HG03159 (cell line): Measurements from ENCODE around the gene TEX14.

ENCODE experiments used
- ATAC-seq: cut with Tn5 transposase; IDR thresholded peaks from one replicate; pipeline ENCODE4 v1.9.1; 2021; ENCODE audit warnings: mild to moderate bottlenecking, moderate library complexity; ENCODE audit not compliant: unreplicated experiment

The TEX14 gene

GRCh38 chr17:58691701-58692238, at the start of gene TEX14:
TSS of gene TEX14 (minus strand) at chr17:58692045. CDS start at chr17:58652001, 40,044 bp downstream.
- ATAC-seq, result no peak

- ATAC-seq, result no peak
These were observed 49.3 kb upstream of the TEX14 start for GRCh38 chr17:58741121-58741625.

- no peak for ATAC-seq
These were observed 43.0 kb upstream of the TEX14 start for GRCh38 chr17:58734811-58735210.

- ATAC-seq, result no peak
These were observed 42.2 kb upstream of the TEX14 start for GRCh38 chr17:58734040-58734439.

- no peak for ATAC-seq
These were observed 39.1 kb upstream of the TEX14 start for GRCh38 chr17:58730937-58731336.

- ATAC-seq, result no peak
These were observed 37.0 kb upstream of the TEX14 start for GRCh38 chr17:58728798-58729197.

GRCh38 chr17:58722696-58723095, 30.9 kb upstream of the TEX14 start:
- ATAC-seq, result no peak

- ATAC-seq, result no peak
These were observed 30.4 kb upstream of the TEX14 start for GRCh38 chr17:58722274-58722673.

- ATAC-seq, result no peak
These were observed 19.2 kb upstream of the TEX14 start for GRCh38 chr17:58710948-58711552.

- ATAC-seq, result no peak
These were observed 14.7 kb upstream of the TEX14 start for GRCh38 chr17:58706351-58707140.

GRCh38 chr17:58703916-58704286, 12.1 kb upstream of the TEX14 start:
- no peak for ATAC-seq

- ATAC-seq, result no peak
These were observed 11.5 kb upstream of the TEX14 start for GRCh38 chr17:58703137-58703915.

- ATAC-seq, result no peak
These were observed 10.9 kb upstream of the TEX14 start for GRCh38 chr17:58702708-58703107.

- ATAC-seq, result no peak
These were observed 10.2 kb upstream of the TEX14 start for GRCh38 chr17:58702045-58702476.

- ATAC-seq, result no peak
These were observed 7.9 kb upstream of the TEX14 start for GRCh38 chr17:58699771-58700170.

- ATAC-seq, result no peak
These were observed 3.0 kb upstream of the TEX14 start for GRCh38 chr17:58694826-58695225.

GRCh38 chr17:58694302-58694701, 2.5 kb upstream of the TEX14 start:
- ATAC-seq, result no peak

- ATAC-seq, result no peak
These were observed 1.9 kb upstream of the TEX14 start for GRCh38 chr17:58693751-58694150.

- ATAC-seq, result no peak
These were observed 1.4 kb upstream of the TEX14 start for GRCh38 chr17:58693208-58693607.

GRCh38 chr17:58692239-58693055, 602 bp upstream of the TEX14 start, which contains the start of gene RAD51C:
TSS of gene RAD51C (plus strand) at chr17:58692602. CDS start at chr17:58692644, 42 bp downstream.
- peak; percentile 95 for ATAC-seq
